ENCODE data around the gene CRIP1. TPM values are rescaled to one million over a fixed set of nuclear protein-coding genes. Genes with fewer than 3 reads are reported as not detected.
A peak's percentile ranks its signal among the peaks of the same experiment; 100 is the strongest.

CRIP1 gene
- total RNA-seq, 4 donors from 2014 or later: 33.8 to 239 (median 37.8) TPM

GRCh38 chr14:105479431-105480158, 7.1 kb upstream of the CRIP1 start:
- Histone ChIP-seq H3K4me3 (no peak overlapping the region), H3K27ac (peak overlapping the region in 3 of 4 donors; percentile 87 to 96 (median 88)), H3K4me1 (peaks cover 17 to 91% (median 47%) of the 10 kb centered on the region in 4 donors), H3K27me3 (peaks cover 0 to 43% of the 10 kb centered on the region in 2 donors), H3K9me3 (no peaks in the 10 kb centered on the region), H3K36me3 (no peaks in the 10 kb centered on the region)
- TF ChIP-seq POLR2A (IDR thresholded peaks at IDR 0.05) (no peak), CTCF (IDR thresholded peaks at IDR 0.05) (no peak)
- no peak for DNase-seq

GRCh38 chr14:105480199-105480746, 6.4 kb upstream of the CRIP1 start:
- no peak overlapping the region for H3K4me3 ChIP-seq
- H3K36me3 ChIP-seq: no peaks in the 10 kb centered on the region
- H3K9me3 ChIP-seq: no peaks in the 10 kb centered on the region
- peak overlapping the region; percentile 80 to 96 (median 88) for H3K27ac ChIP-seq
- DNase-seq: no peak
- TF ChIP-seq CTCF (IDR thresholded peaks at IDR 0.05): no peak
- TF ChIP-seq POLR2A (IDR thresholded peaks at IDR 0.05): no peak
- H3K27me3 ChIP-seq: peaks cover 0 to 36% of the 10 kb centered on the region in 2 donors
- H3K4me1 ChIP-seq: peaks cover 17 to 92% (median 41%) of the 10 kb centered on the region in 4 donors

- peak; percentile 87 to 95 (median 95) for DNase-seq
- H3K36me3 ChIP-seq: no peaks in the 10 kb centered on the region
- peak overlapping the region; percentile 80 to 96 (median 88) for H3K27ac ChIP-seq
- H3K27me3 ChIP-seq: peaks cover 0 to 28% of the 10 kb centered on the region in 2 donors
- H3K4me1 ChIP-seq: peaks cover 22 to 92% (median 42%) of the 10 kb centered on the region in 4 donors
- peak overlapping the region; percentile 19 to 48 (median 41) for H3K4me3 ChIP-seq
- H3K9me3 ChIP-seq: no peaks in the 10 kb centered on the region
- peak; percentile 96 to 99 (median 99) for TF ChIP-seq CTCF (IDR thresholded peaks at IDR 0.05)
- TF ChIP-seq POLR2A (IDR thresholded peaks at IDR 0.05): peak in 1 of 2 donors; percentile 37
These were observed 5.6 kb upstream of the CRIP1 start for GRCh38 chr14:105480807-105481801.

- peak; percentile 95 to 98 (median 96) for DNase-seq
- Histone ChIP-seq H3K36me3 (no peaks in the 10 kb centered on the region), H3K27ac (peak overlapping the region; percentile 80 to 96 (median 88)), H3K9me3 (no peaks in the 10 kb centered on the region), H3K27me3 (peaks cover 0 to 25% of the 10 kb centered on the region in 2 donors), H3K4me3 (peak overlapping the region; percentile 19 to 48 (median 41)), H3K4me1 (peaks cover 22 to 92% (median 44%) of the 10 kb centered on the region in 4 donors)
- TF ChIP-seq CTCF (IDR thresholded peaks at IDR 0.05): peak in 3 of 6 experiments; percentile 23 to 29 (median 26)
- TF ChIP-seq POLR2A (IDR thresholded peaks at IDR 0.05): no peak
These were observed 4.7 kb upstream of the CRIP1 start for GRCh38 chr14:105481886-105482457.
